ENCODE measurements around the gene SAA1.

GRCh38 chr11:18271206-18271605 is 5.1 kb downstream of the SAA1 start:
- no peak for TF ChIP-seq CTCF (IDR thresholded peaks at IDR 0.05)
- TF ChIP-seq POLR2A (IDR thresholded peaks at IDR 0.05), result no peak
- TF ChIP-seq POLR2AphosphoS5 (IDR thresholded peaks at IDR 0.05; ENCODE audit: insufficient read depth in 1 of 2, low read depth in 1 of 2), result no peak
